ENCODE measurements around the gene ACAA2.

The ACAA2 gene

GRCh38 chr18:49766646-49767045, 46.7 kb downstream of the ACAA2 start:
- DNase-seq (ENCODE audit: low read depth), result no peak

GRCh38 chr18:49764032-49764431, 49.3 kb downstream of the ACAA2 start:
- peak; percentile 78 for DNase-seq (ENCODE audit: low read depth)

GRCh38 chr18:49763590-49763989, 49.7 kb downstream of the ACAA2 start:
- DNase-seq (ENCODE audit: low read depth), result no peak

- DNase-seq (ENCODE audit: low read depth), result no peak
Observed at GRCh38 chr18:49762191-49763077, 50.9 kb downstream of the ACAA2 start.

- DNase-seq (ENCODE audit: low read depth), result no peak
Observed at GRCh38 chr18:49761771-49762170, 51.6 kb downstream of the ACAA2 start.

GRCh38 chr18:49758263-49758610, 55.1 kb downstream of the ACAA2 start:
- no peak for DNase-seq (ENCODE audit: low read depth)

- DNase-seq (ENCODE audit: low read depth), result no peak
Observed at GRCh38 chr18:49757513-49758262, 55.6 kb downstream of the ACAA2 start.

GRCh38 chr18:49756671-49757362, 56.5 kb downstream of the ACAA2 start:
- DNase-seq (ENCODE audit: low read depth), result no peak

GRCh38 chr18:49756135-49756534, 57.2 kb downstream of the ACAA2 start:
- no peak for DNase-seq (ENCODE audit: low read depth)

GRCh38 chr18:49755489-49755888, 57.8 kb downstream of the ACAA2 start:
- DNase-seq (ENCODE audit: low read depth), result no peak

- peak; percentile 29 for DNase-seq (ENCODE audit: low read depth)
Observed at GRCh38 chr18:49754866-49755265, 58.5 kb downstream of the ACAA2 start.

GRCh38 chr18:49753643-49754042, 59.7 kb downstream of the ACAA2 start:
- no peak for DNase-seq (ENCODE audit: low read depth)

- no peak for DNase-seq (ENCODE audit: low read depth)
Observed at GRCh38 chr18:49752095-49752457, 61.3 kb downstream of the ACAA2 start.

GRCh38 chr18:49751427-49752094, 61.8 kb downstream of the ACAA2 start:
- DNase-seq (ENCODE audit: low read depth), result no peak

GRCh38 chr18:49749563-49749962, 63.8 kb downstream of the ACAA2 start:
- DNase-seq (ENCODE audit: low read depth), result no peak

- peak; percentile 65 for DNase-seq (ENCODE audit: low read depth)
Observed at GRCh38 chr18:49747876-49748275, 65.5 kb downstream of the ACAA2 start.

- no peak for DNase-seq (ENCODE audit: low read depth)
Observed at GRCh38 chr18:49745045-49746014, 68.0 kb downstream of the ACAA2 start.

GRCh38 chr18:49744376-49745008, 68.8 kb downstream of the ACAA2 start:
- DNase-seq (ENCODE audit: low read depth), result no peak

- peak; percentile 33 for DNase-seq (ENCODE audit: low read depth)
Observed at GRCh38 chr18:49743117-49743567, 70.2 kb downstream of the ACAA2 start.

GRCh38 chr18:49742316-49743116, 70.8 kb downstream of the ACAA2 start:
- DNase-seq (ENCODE audit: low read depth), result peak; percentile 59
